HepG2 (cell line): ENCODE measurements around the gene TOP2B. TPM values are rescaled to one million over a fixed set of nuclear protein-coding genes. Genes with fewer than 3 reads are reported as not detected.

Experiments
- BHLHE40 ChIP-seq: IDR thresholded peaks from 2 replicates; pipeline ENCODE4 v1.6.1; 2011; ENCODE audit warnings: low read length, improper control_type of control experiment
- GATA4 ChIP-seq: sonication (generic); IDR thresholded peaks from 2 replicates; pipeline ENCODE4 v1.6.1; 2016; ENCODE audit warnings: antibody characterized with exemption, low read depth, borderline replicate concordance
- IKZF5 ChIP-seq: IDR thresholded peaks from 2 replicates; pipeline ENCODE4 v1.6.1; 2018; ENCODE audit warnings: missing genetic modification reagents, mild to moderate bottlenecking, missing compliant biosample characterization
- REPIN1 ChIP-seq: sonication (generic); formaldehyde crosslinking; IDR thresholded peaks from 2 replicates; pipeline ENCODE4 v1.8.0; 2022; ENCODE audit warnings: missing genetic modification reagents, low read depth, mild to moderate bottlenecking, borderline replicate concordance
- RFX3 ChIP-seq: IDR thresholded peaks from 2 replicates; pipeline ENCODE4 v1.6.1; 2016; ENCODE audit warnings: missing biosample characterization, missing genetic modification reagents
- RNF2 ChIP-seq: fragments of 450-650 bp; conservative IDR thresholded peaks from 2 replicates; pipeline ENCODE4 v1.6.1; 2016; ENCODE audit warnings: low read depth
- SKIL ChIP-seq: sonication (generic); formaldehyde crosslinking; IDR thresholded peaks from 2 replicates; pipeline ENCODE4 v1.8.0; 2022; ENCODE audit warnings: missing genetic modification reagents, mild to moderate bottlenecking, moderate library complexity, borderline replicate concordance
- SRSF1 ChIP-seq: fragments of 200-400 bp; formaldehyde crosslinking; optimal IDR thresholded peaks from 2 replicates; pipeline ENCODE3; 2017; ENCODE audit warnings: mild to moderate bottlenecking, low read depth, low read length, moderate library complexity
- SUZ12 ChIP-seq: fragments of 150-350 bp; IDR thresholded peaks from 2 replicates; pipeline ENCODE4 v1.6.1; 2014; ENCODE audit warnings: low read depth, low read length
- THAP9 ChIP-seq: sonication (generic); formaldehyde crosslinking; IDR thresholded peaks from 2 replicates; pipeline ENCODE4; 2020; ENCODE audit warnings: missing genetic modification reagents, mild to moderate bottlenecking, borderline replicate concordance
- XRCC5 ChIP-seq: fragments of 200-400 bp; formaldehyde crosslinking; optimal IDR thresholded peaks from 2 replicates; pipeline ENCODE3; 2017; ENCODE audit warnings: mild to moderate bottlenecking, low read length
- YY1 ChIP-seq: IDR thresholded peaks from 2 replicates; pipeline ENCODE4 v1.6.1; 2011; ENCODE audit warnings: low read length, low read depth, moderate library complexity, mild to moderate bottlenecking; ENCODE audit not compliant: insufficient read depth, insufficient replicate concordance
- ZNF136 ChIP-seq: sonication (generic); formaldehyde crosslinking; IDR thresholded peaks from 2 replicates; pipeline ENCODE4 v1.8.1; 2022; ENCODE audit warnings: low read depth, mild to moderate bottlenecking, moderate library complexity, missing genetic modification reagents
- ZNF256 ChIP-seq: sonication (generic); formaldehyde crosslinking; conservative IDR thresholded peaks from 2 replicates; pipeline ENCODE4 v1.4.0; 2020; ENCODE audit warnings: missing genetic modification reagents
- ZNF329 ChIP-seq: sonication (generic); formaldehyde crosslinking; IDR thresholded peaks from 2 replicates; pipeline ENCODE4 v1.9.0; 2021; ENCODE audit warnings: low read depth, mild to moderate bottlenecking, missing genetic modification reagents
- ZNF547 ChIP-seq: sonication (generic); formaldehyde crosslinking; IDR thresholded peaks from 2 replicates; pipeline ENCODE4 v1.5.1; 2020; ENCODE audit warnings: mild to moderate bottlenecking, missing genetic modification reagents
- polyA plus RNA-seq, 8 experiments: library from polyadenylated mRNA; depleted of rRNA in 3 of 8; stranded (reverse) in 7 of 8; unstranded in 1 of 8; fragments of >200 nt; fragmentation: Illumina TruSeq in 4 of 8; extraction: Trizol in 4 of 8; gene quantifications; 2 replicates each; pipeline versions ENCODE4 v1.2.1 to v1.2.3, GENCODE V29; 2011 to 2016; ENCODE audit warnings: low read depth in 4 of 8, missing spikeins in 1 of 8, mixed read lengths in 1 of 8; ENCODE audit not compliant: insufficient read depth in 1 of 8
- total RNA-seq, 5 experiments: library from RNA; depleted of rRNA; stranded (reverse); fragments of >200 nt; fragmentation: Illumina TruSeq; extraction: Trizol; gene quantifications; 2 replicates each; pipeline ENCODE4 v1.2.3, GENCODE V29; 2016; ENCODE audit warnings: low read depth in 1 of 5
- TF ChIP-seq, protein P1 (sequence below): IDR thresholded peaks from 2 replicates; pipeline ENCODE4 v1.6.1; 2012; ENCODE audit warnings: low read length, improper control_type of control experiment
- TF ChIP-seq, protein P2 (sequence below): sonication (generic); formaldehyde crosslinking; IDR thresholded peaks from 2 replicates; pipeline ENCODE4 v1.5.1; 2020; ENCODE audit warnings: missing genetic modification reagents, mild to moderate bottlenecking, borderline replicate concordance
- TF ChIP-seq, protein P3 (sequence below): IDR thresholded peaks from 2 replicates; pipeline ENCODE4 v1.6.1; 2016

Gene TOP2B
- total and polyA plus RNA-seq, 2 of the 13 experiments (the other 11 are each of a cell fraction or from before 2014, with no cell fraction given), result 27.6 to 88.1 TPM

DNA sequence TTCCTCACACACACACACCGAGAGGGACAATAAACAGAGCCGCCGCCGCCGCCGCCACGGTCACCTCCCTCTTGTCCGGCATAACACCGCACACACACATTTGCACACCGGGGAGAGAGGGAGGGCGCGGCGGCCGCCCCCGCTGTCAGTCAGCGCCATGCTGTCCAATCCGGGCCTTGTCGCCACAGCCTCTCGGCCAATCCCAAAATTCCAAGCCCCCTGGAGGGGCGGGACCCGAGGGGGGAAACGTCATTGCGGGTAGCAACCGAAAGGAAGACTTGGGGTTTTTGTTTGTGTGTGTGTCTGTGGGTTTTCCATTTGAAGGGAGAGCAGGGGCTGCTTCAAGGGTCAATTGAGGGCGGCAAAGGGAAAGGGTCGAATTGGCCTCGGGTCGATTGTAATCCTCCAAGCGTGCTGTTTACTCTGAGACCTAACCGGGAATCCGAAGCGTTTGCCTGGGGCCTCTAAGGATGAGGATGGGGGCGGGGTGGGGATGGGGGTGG lies at the start of gene TOP2B (continued):
- TF ChIP-seq, protein P1, sequence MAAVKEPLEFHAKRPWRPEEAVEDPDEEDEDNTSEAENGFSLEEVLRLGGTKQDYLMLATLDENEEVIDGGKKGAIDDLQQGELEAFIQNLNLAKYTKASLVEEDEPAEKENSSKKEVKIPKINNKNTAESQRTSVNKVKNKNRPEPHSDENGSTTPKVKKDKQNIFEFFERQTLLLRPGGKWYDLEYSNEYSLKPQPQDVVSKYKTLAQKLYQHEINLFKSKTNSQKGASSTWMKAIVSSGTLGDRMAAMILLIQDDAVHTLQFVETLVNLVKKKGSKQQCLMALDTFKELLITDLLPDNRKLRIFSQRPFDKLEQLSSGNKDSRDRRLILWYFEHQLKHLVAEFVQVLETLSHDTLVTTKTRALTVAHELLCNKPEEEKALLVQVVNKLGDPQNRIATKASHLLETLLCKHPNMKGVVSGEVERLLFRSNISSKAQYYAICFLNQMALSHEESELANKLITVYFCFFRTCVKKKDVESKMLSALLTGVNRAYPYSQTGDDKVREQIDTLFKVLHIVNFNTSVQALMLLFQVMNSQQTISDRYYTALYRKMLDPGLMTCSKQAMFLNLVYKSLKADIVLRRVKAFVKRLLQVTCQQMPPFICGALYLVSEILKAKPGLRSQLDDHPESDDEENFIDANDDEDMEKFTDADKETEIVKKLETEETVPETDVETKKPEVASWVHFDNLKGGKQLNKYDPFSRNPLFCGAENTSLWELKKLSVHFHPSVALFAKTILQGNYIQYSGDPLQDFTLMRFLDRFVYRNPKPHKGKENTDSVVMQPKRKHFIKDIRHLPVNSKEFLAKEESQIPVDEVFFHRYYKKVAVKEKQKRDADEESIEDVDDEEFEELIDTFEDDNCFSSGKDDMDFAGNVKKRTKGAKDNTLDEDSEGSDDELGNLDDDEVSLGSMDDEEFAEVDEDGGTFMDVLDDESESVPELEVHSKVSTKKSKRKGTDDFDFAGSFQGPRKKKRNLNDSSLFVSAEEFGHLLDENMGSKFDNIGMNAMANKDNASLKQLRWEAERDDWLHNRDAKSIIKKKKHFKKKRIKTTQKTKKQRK, result no peak
- TF ChIP-seq YY1, result peak; percentile 60
- peak; percentile 14; the same call in 1 of the 2 replicates for TF ChIP-seq THAP9 (CRISPR knock-in tag)
- TF ChIP-seq, protein P2, sequence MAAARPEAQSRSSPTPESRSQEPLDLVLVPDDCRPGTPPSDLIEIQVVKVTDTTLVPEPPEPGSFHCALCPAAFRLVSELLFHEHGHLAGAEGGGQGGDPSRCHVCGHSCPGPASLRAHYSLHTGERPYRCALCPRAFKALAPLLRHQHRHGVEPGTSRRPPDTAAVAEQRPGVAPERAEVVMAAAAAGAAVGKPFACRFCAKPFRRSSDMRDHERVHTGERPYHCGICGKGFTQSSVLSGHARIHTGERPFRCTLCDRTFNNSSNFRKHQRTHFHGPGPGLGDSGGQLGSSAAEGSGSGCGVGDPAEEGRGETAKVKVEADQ, result no peak
- peak; percentile 49; the same call in 1 of the 2 replicates for TF ChIP-seq SKIL (CRISPR knock-in tag)
- TF ChIP-seq RFX3, result no peak
- TF ChIP-seq XRCC5, result no peak
- TF ChIP-seq ZNF329 (CRISPR knock-in tag), result no peak
- TF ChIP-seq REPIN1 (CRISPR knock-in tag), result 0 out of 2 replicates have a peak, but pooled peaks have one; percentile 59
- TF ChIP-seq ZNF256, result no peak
- TF ChIP-seq, protein P3, sequence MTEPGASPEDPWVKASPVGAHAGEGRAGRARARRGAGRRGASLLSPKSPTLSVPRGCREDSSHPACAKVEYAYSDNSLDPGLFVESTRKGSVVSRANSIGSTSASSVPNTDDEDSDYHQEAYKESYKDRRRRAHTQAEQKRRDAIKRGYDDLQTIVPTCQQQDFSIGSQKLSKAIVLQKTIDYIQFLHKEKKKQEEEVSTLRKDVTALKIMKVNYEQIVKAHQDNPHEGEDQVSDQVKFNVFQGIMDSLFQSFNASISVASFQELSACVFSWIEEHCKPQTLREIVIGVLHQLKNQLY (CRISPR knock-in tag), result no peak
- no peak for TF ChIP-seq ZNF547
- TF ChIP-seq RNF2, result no peak
- no peak for TF ChIP-seq SUZ12
- no peak for TF ChIP-seq SRSF1
- TF ChIP-seq BHLHE40, result peak; percentile 88
- no peak for TF ChIP-seq GATA4
- TF ChIP-seq ZNF136 (CRISPR knock-in tag), result 0 out of 2 replicates have a peak, but pooled peaks have one; percentile 74
- 0 out of 2 replicates have a peak, but pooled peaks have one; percentile 21 for TF ChIP-seq IKZF5 (CRISPR knock-in tag)
